K562 (cell line): ENCODE data around the gene ATP7B. TPM values are rescaled to one million over a fixed set of nuclear protein-coding genes. Genes with fewer than 3 reads are reported as not detected.

Source experiments
- ATAC-seq: fragments of 200-7000 bp; cut with Tn5 transposase; 3 replicates; pipeline ENCODE4 v1.9.1; 2020; ENCODE audit warnings: moderate library complexity
- BruUV-seq: library from RNA; stranded (reverse); fragments of 400-500 nt; replicated peaks from 2 replicates; lab custom pipeline; 2021; lab: Mats Ljungman, UMichigan
- CTCF ChIA-PET: fragments of 300-600 bp; formaldehyde crosslinking; extraction: SDS; loops from one replicate; lab custom pipeline; 2021; ENCODE audit warnings: low intra/inter-chr PET ratio; lab: Yijun Ruan, JAX
- POLR2A ChIA-PET: fragments of 300-600, 350-650 bp; sonication (Branson Sonifier 250); formaldehyde crosslinking; extraction: SDS; loops from one replicate; lab custom pipeline; 2021; ENCODE audit warnings: antibody characterized with exemption, inconsistent platforms; lab: Yijun Ruan, JAX
- DNase-seq, 4 experiments: peaks; one replicate each; pipeline versions ENCODE4 v3.0.0 to v3.0.0-alpha.2; 2011 to 2018; ENCODE audit warnings: low spot score in 3 of 4, mixed read lengths in 3 of 4; ENCODE audit errors: extremely low read depth in 1 of 4
- FAIRE-seq: peaks from 2 replicates; lab custom pipeline; 2011; peaks lifted over from hg19 to GRCh38; lab: Jason Lieb, UNC
- H2AFZ ChIP-seq: 2 replicates; pipeline ENCODE4 v1.6.0; 2011; ENCODE audit warnings: low read depth, low read length, control low read depth, inconsistent platforms
- H3K27ac ChIP-seq: fragments of 200-600 bp; 3 replicates; pipeline ENCODE4 v1.8.0; 2011; ENCODE audit warnings: low read depth, mild to moderate bottlenecking, control low read depth, inconsistent platforms, low read length, moderate library complexity, mixed read lengths; ENCODE audit errors: extremely low read depth
- H3K27me3 ChIP-seq, 2 experiments: fragments of 300-600 bp in 1 of 2; 2 replicates in 1 of 2; 3 replicates in 1 of 2; pipeline versions ENCODE4 v1.6.0 to v1.8.0; 2011; ENCODE audit warnings: inconsistent platforms in 2 of 2, low read length in 2 of 2, mild to moderate bottlenecking in 1 of 2, mixed read lengths in 1 of 2, moderate library complexity in 1 of 2; ENCODE audit not compliant: control insufficient read depth in 2 of 2, insufficient read depth in 2 of 2
- H3K36me3 ChIP-seq: fragments of 300-600 bp; 3 replicates; pipeline ENCODE4 v1.8.0; 2011; ENCODE audit warnings: mild to moderate bottlenecking, low read length, inconsistent platforms; ENCODE audit not compliant: control insufficient read depth, insufficient read depth
- H3K4me1 ChIP-seq, 2 experiments: fragments of 200-600 bp in 1 of 2; replicated peaks in 1 of 2; 2 replicates in 1 of 2; 3 replicates in 1 of 2; pipeline versions ENCODE4 v1.5.1 to v1.8.0; 2011; ENCODE audit warnings: inconsistent platforms in 2 of 2, low read length in 2 of 2, mild to moderate bottlenecking in 1 of 2, mixed read lengths in 1 of 2, moderate library complexity in 1 of 2; ENCODE audit not compliant: control insufficient read depth in 2 of 2, insufficient read depth in 2 of 2
- H3K4me2 ChIP-seq: 2 replicates; pipeline ENCODE4 v1.6.1; 2011; ENCODE audit warnings: low read length, control low read depth, inconsistent platforms, mixed read lengths; ENCODE audit not compliant: insufficient read depth
- H3K4me3 ChIP-seq: fragments of 200-600 bp; sonication (generic), shearing (Covaris generic); 2 replicates; pipeline ENCODE4 v1.5.1; 2016; ENCODE audit warnings: control low read depth, inconsistent platforms
- H3K79me2 ChIP-seq: fragments of 200-600 bp; 3 replicates; pipeline ENCODE4 v1.8.0; 2011; ENCODE audit warnings: low read length, inconsistent platforms; ENCODE audit not compliant: control insufficient read depth, insufficient read depth
- H3K9ac ChIP-seq, 2 experiments: 2 replicates each; pipeline versions ENCODE4 v1.6.0 to v1.6.1; 2011; ENCODE audit warnings: low read depth in 2 of 2, low read length in 2 of 2, control low read depth in 1 of 2, inconsistent platforms in 1 of 2, mild to moderate bottlenecking in 1 of 2, mixed read lengths in 1 of 2; ENCODE audit not compliant: insufficient read depth in 1 of 2
- H3K9me1 ChIP-seq: one replicate; pipeline ENCODE4 v1.6.0; 2011; ENCODE audit warnings: inconsistent platforms, mild to moderate bottlenecking, low read length, moderate library complexity; ENCODE audit not compliant: control insufficient read depth, insufficient read depth
- H3K9me3 ChIP-seq: replicated peaks from 2 replicates; pipeline ENCODE4 v1.5.1; 2011; ENCODE audit warnings: low read depth, low read length, inconsistent platforms; ENCODE audit not compliant: control insufficient read depth, insufficient read depth
- H4K20me1 ChIP-seq: replicated peaks from 2 replicates; pipeline ENCODE4 v1.6.1; 2011; ENCODE audit warnings: low read length, inconsistent platforms, mixed read lengths; ENCODE audit not compliant: control insufficient read depth, insufficient read depth
- CBFA2T3 ChIP-seq: fragments of 450-650 bp; IDR thresholded peaks from 2 replicates; pipeline ENCODE4 v1.6.1; 2017
- CUX1 ChIP-seq: fragments of 200-800 bp; sonication (Bioruptor generic); IDR thresholded peaks from 2 replicates; pipeline ENCODE4 v1.6.1; 2016; ENCODE audit warnings: missing genetic modification characterization, missing compliant biosample characterization
- GTF2A2 ChIP-seq: IDR thresholded peaks from 2 replicates; pipeline ENCODE4 v1.6.1; 2016; ENCODE audit warnings: mild to moderate bottlenecking, missing genetic modification characterization, missing compliant biosample characterization
- HMG20B ChIP-seq: fragments of 250-450 bp; sonication (Bioruptor Pico); IDR thresholded peaks from 2 replicates; pipeline ENCODE4 v1.5.0; 2021; ENCODE audit warnings: mild to moderate bottlenecking
- MCM7 ChIP-seq, 2 experiments: fragments of 450-650 bp; IDR thresholded peaks; 2 replicates each; pipeline ENCODE4 v1.6.1; 2016 to 2018
- MYC ChIP-seq, 2 experiments: fragments of 250-450 bp in 1 of 2; sonication (Bioruptor Pico) in 1 of 2; IDR thresholded peaks; 2 replicates each; pipeline versions ENCODE4 v1.5.1 to v1.6.1; 2012 to 2021; ENCODE audit warnings: low read depth in 2 of 2, borderline replicate concordance in 1 of 2, improper control_type of control experiment in 1 of 2, low read length in 1 of 2, mild to moderate bottlenecking in 1 of 2, moderate library complexity in 1 of 2
- NKRF ChIP-seq: fragments of 450-650 bp; IDR thresholded peaks from 2 replicates; pipeline ENCODE4 v1.6.1; 2016; ENCODE audit warnings: borderline replicate concordance
- NR1H2 ChIP-seq: sonication (generic); formaldehyde crosslinking; IDR thresholded peaks from 2 replicates; pipeline ENCODE4 v1.4.0; 2020; ENCODE audit warnings: mild to moderate bottlenecking, missing genetic modification reagents
- PHF8 ChIP-seq: fragments of 200-600 bp; sonication (generic); IDR thresholded peaks from 2 replicates; pipeline ENCODE4 v1.6.1; 2012; ENCODE audit warnings: mixed run types, mild to moderate bottlenecking, inconsistent platforms, low read length, moderate library complexity, borderline replicate concordance
- RBFOX2 ChIP-seq: fragments of 200-400 bp; formaldehyde crosslinking; IDR thresholded peaks from 2 replicates; pipeline ENCODE4 v1.6.1; 2017; ENCODE audit warnings: low read depth, mild to moderate bottlenecking, low read length, moderate library complexity
- RFX5 ChIP-seq: IDR thresholded peaks from 2 replicates; pipeline ENCODE4 v1.6.1; 2011; ENCODE audit warnings: low read depth, mild to moderate bottlenecking, improper control_type of control experiment, low read length
- TARDBP ChIP-seq: fragments of 450-650 bp; IDR thresholded peaks from 2 replicates; pipeline ENCODE4 v1.6.1; 2016
- TCF7L2 ChIP-seq: fragments of 150-350 bp; IDR thresholded peaks from 2 replicates; pipeline ENCODE4 v1.6.1; 2016; ENCODE audit warnings: low read depth, mild to moderate bottlenecking, low read length, moderate library complexity
- TFAM ChIP-seq: fragments of 250-450 bp; sonication (Bioruptor Pico); conservative IDR thresholded peaks from 2 replicates; pipeline ENCODE4 v1.5.0; 2021; ENCODE audit warnings: mild to moderate bottlenecking, moderate library complexity
- ZNF143 ChIP-seq: sonication (generic); formaldehyde crosslinking; IDR thresholded peaks from 2 replicates; pipeline ENCODE4 v1.9.0; 2022; ENCODE audit warnings: mild to moderate bottlenecking, missing genetic modification reagents
- ZNF644 ChIP-seq: fragments of 200-800 bp; sonication (Bioruptor generic); IDR thresholded peaks from 2 replicates; pipeline ENCODE4 v1.6.1; 2016; ENCODE audit warnings: low read depth, missing genetic modification characterization, missing compliant biosample characterization
- WGBS: fragments of 100-300 bp; shearing (Covaris generic); methylation state at CpG from one replicate; pipeline ENCODE4 v1.1.6; 2016; ENCODE audit warnings: low coverage, mixed read lengths; ENCODE audit not compliant: insufficient coverage; ENCODE audit errors: missing lambda C conversion rate; 5-methylcytosine and 5-hydroxymethylcytosine counted together
- in situ Hi-C: fragments of 300-500 bp; cut with MboI; formaldehyde crosslinking; loops from 4 replicates; pipeline ENCODE4 v1.15.0; 2018; ENCODE audit warnings: inconsistent platforms, mixed read lengths
- intact Hi-C: fragments of 100-400 bp; cut with micrococcal nuclease; formaldehyde crosslinking; loops from 2 replicates; pipeline ENCODE4 v1.14.2; 2022
- polyA plus RNA-seq, 8 experiments: library from polyadenylated mRNA; depleted of rRNA in 4 of 8; stranded (reverse) in 5 of 8; unstranded in 3 of 8; fragments of >200 nt; fragmentation: Nextera tagmentation in 2 of 8; fragmentation: Illumina TruSeq in 1 of 8; extraction: Ambion mirVana in 2 of 8; extraction: Trizol in 1 of 8; gene quantifications; 2 replicates each; pipeline versions ENCODE4 v1.2.1 to v1.2.3, GENCODE V29; 2011 to 2014; ENCODE audit warnings: inconsistent platforms in 1 of 8, missing spikeins in 1 of 8
- total RNA-seq, 7 experiments: library from RNA; depleted of rRNA in 6 of 7; stranded (reverse); fragments of >200 nt in 6 of 7; fragmentation: Illumina TruSeq in 2 of 7; extraction: Trizol in 2 of 7; gene quantifications; 2 replicates each; pipeline versions ENCODE4 v1.2.1 to v1.2.3, GENCODE V29; 2011 to 2021; ENCODE audit warnings: low replicate concordance in 1 of 7

The ATP7B gene
- total and polyA plus RNA-seq, 9 of the 15 experiments (the other 6 are each of a cell fraction or from before 2014, with no cell fraction given): 1.1 to 20.4 (median 8.5) TPM

GRCh38 chr13:52020191-52020590, 8.9 kb upstream of the ATP7B start:
- no peak overlapping the region for H3K9ac ChIP-seq
- H3K9me3 ChIP-seq: no peaks in the 10 kb centered on the region
- ATAC-seq (no peak), DNase-seq (no peak), FAIRE-seq (no peak)
- WGBS: 100% methylated on average over 1 of the region's 3 CpGs
- H2AFZ ChIP-seq: no peak overlapping the region
- no peaks in the 10 kb centered on the region for H4K20me1 ChIP-seq
- no peak overlapping the region for H3K27ac ChIP-seq
- H3K36me3 ChIP-seq: peaks cover 62% of the 10 kb centered on the region
- H3K9me1 ChIP-seq: peaks cover 3% of the 10 kb centered on the region
- H3K4me2 ChIP-seq: no peak overlapping the region
- H3K79me2 ChIP-seq: peaks cover 25% of the 10 kb centered on the region
- H3K4me3 ChIP-seq: no peak overlapping the region
- peaks cover 3 to 4% of the 10 kb centered on the region in 2 experiments; a peak in 2 of 5 replicates for H3K4me1 ChIP-seq
- intact Hi-C loops (no loop called here), in situ Hi-C loops (no loop called here)
- ChIA-PET CTCF (no interaction called here), POLR2A (interaction anchor here (1.2 kb wide), 1 partner anchor 20 kb away, joined by 4 read pairs; no protein-coding TSS in a partner anchor)
- no TSS peak for BruUV-seq
- no peaks in the 10 kb centered on the region for H3K27me3 ChIP-seq
- TF ChIP-seq PHF8: no peak
- TF ChIP-seq TARDBP: no peak
- TF ChIP-seq MCM7 (IDR thresholded peaks at IDR 0.05): no peak
- no peak for TF ChIP-seq NKRF
- no peak for TF ChIP-seq RFX5
- no peak for TF ChIP-seq TCF7L2
- TF ChIP-seq TFAM (CRISPR knock-in tag): no peak
- no peak for TF ChIP-seq NR1H2 (CRISPR knock-in tag)
- TF ChIP-seq HMG20B (CRISPR knock-in tag): no peak
- no peak for TF ChIP-seq RBFOX2
- no peak for TF ChIP-seq CBFA2T3
- TF ChIP-seq MYC (IDR thresholded peaks at IDR 0.05; ENCODE audit: low read depth, low read length): no peak
- TF ChIP-seq MYC (CRISPR knock-in tag; IDR thresholded peaks at IDR 0.05; ENCODE audit: borderline replicate concordance, low read depth): no peak
- no peak for TF ChIP-seq GTF2A2 (tag)
- no peak for TF ChIP-seq ZNF644 (tag)
- TF ChIP-seq ZNF143 (CRISPR knock-in tag): no peak
- no peak for TF ChIP-seq CUX1 (CRISPR knock-in tag)
